ENCODE measurements around the gene CYP26C1.

CYP26C1 gene

GRCh38 chr10:93063144-93063976, 2.8 kb downstream of the CYP26C1 start:
- no peak for DNase-seq (ENCODE audit: low read depth in 1 of 2, low spot score in 1 of 2)
- Histone ChIP-seq H3K27ac (replicated peaks) (no peak overlapping the region), H3K4me3 (replicated peaks; ENCODE audit: insufficient read depth, low read length) (no peak overlapping the region; the same call in 1 of the 2 replicates), H3K27me3 (ENCODE audit: insufficient read depth, poor library complexity, severe bottlenecking) (peaks cover 59% of the 10 kb centered on the region)
- no peak for TF ChIP-seq CTCF (IDR thresholded peaks at IDR 0.05; ENCODE audit: insufficient read depth, low read length)
- TF ChIP-seq REST (IDR thresholded peaks at IDR 0.05; ENCODE audit: insufficient replicate concordance, low read depth): no peak
- TF ChIP-seq SPI1 (IDR thresholded peaks at IDR 0.05; ENCODE audit: borderline replicate concordance, low read depth): no peak
- no peak for TF ChIP-seq POLR2AphosphoS5 (IDR thresholded peaks at IDR 0.05; ENCODE audit: low read depth)
- no peak for TF ChIP-seq GABPA (IDR thresholded peaks at IDR 0.05; ENCODE audit: low read depth)

- DNase-seq (ENCODE audit: low read depth in 1 of 2, low spot score in 1 of 2): no peak
- TF ChIP-seq GABPA (IDR thresholded peaks at IDR 0.05; ENCODE audit: low read depth) (no peak), SPI1 (IDR thresholded peaks at IDR 0.05; ENCODE audit: borderline replicate concordance, low read depth) (no peak), POLR2AphosphoS5 (IDR thresholded peaks at IDR 0.05; ENCODE audit: low read depth) (no peak), REST (IDR thresholded peaks at IDR 0.05; ENCODE audit: insufficient replicate concordance, low read depth) (no peak), CTCF (IDR thresholded peaks at IDR 0.05; ENCODE audit: insufficient read depth, low read length) (no peak)
- Histone ChIP-seq H3K27ac (replicated peaks) (no peak overlapping the region), H3K27me3 (ENCODE audit: insufficient read depth, poor library complexity, severe bottlenecking) (peaks cover 66% of the 10 kb centered on the region), H3K4me3 (replicated peaks; ENCODE audit: insufficient read depth, low read length) (no peak overlapping the region)
Observed at GRCh38 chr10:93063977-93064660, 3.5 kb downstream of the CYP26C1 start.

- H3K27me3 ChIP-seq (ENCODE audit: insufficient read depth, poor library complexity, severe bottlenecking): peaks cover 76% of the 10 kb centered on the region
- TF ChIP-seq GABPA (IDR thresholded peaks at IDR 0.05; ENCODE audit: low read depth) (no peak), SPI1 (IDR thresholded peaks at IDR 0.05; ENCODE audit: borderline replicate concordance, low read depth) (no peak), POLR2AphosphoS5 (IDR thresholded peaks at IDR 0.05; ENCODE audit: low read depth) (no peak), CTCF (IDR thresholded peaks at IDR 0.05; ENCODE audit: insufficient read depth, low read length) (no peak), REST (IDR thresholded peaks at IDR 0.05; ENCODE audit: insufficient replicate concordance, low read depth) (no peak)
- DNase-seq (ENCODE audit: low read depth in 1 of 2, low spot score in 1 of 2): no peak
- H3K27ac ChIP-seq (replicated peaks): no peak overlapping the region
- no peak overlapping the region for H3K4me3 ChIP-seq (replicated peaks; ENCODE audit: insufficient read depth, low read length)
Observed at GRCh38 chr10:93064874-93065660, 4.5 kb downstream of the CYP26C1 start.
